AML-193 (cell line): ENCODE data around the gene KRTAP12-1.
"Not testable (repeated sequence)": the region's sequence is repeated elsewhere in the genome, so short reads cannot be mapped to it uniquely, and the experiment has no call there.

Experiments used
- DNase-seq, 2 experiments: peaks; one replicate each; lab custom pipeline; 2025; lab: John Stamatoyannopoulos, UW

KRTAP12-1 gene

GRCh38 chr21:44644878-44645277, 37.1 kb downstream of the KRTAP12-1 start:
- no peak for DNase-seq

- DNase-seq: no peak
Measured at GRCh38 chr21:44643741-44644310, 38.1 kb downstream of the KRTAP12-1 start.

GRCh38 chr21:44640761-44641160, 41.2 kb downstream of the KRTAP12-1 start:
- DNase-seq: no peak

- no peak for DNase-seq
Measured at GRCh38 chr21:44639331-44639655, 42.7 kb downstream of the KRTAP12-1 start.

GRCh38 chr21:44638506-44639330, 43.2 kb downstream of the KRTAP12-1 start:
- DNase-seq: not testable (repeated sequence)

- DNase-seq: not testable (repeated sequence)
Measured at GRCh38 chr21:44637851-44638348, 44.1 kb downstream of the KRTAP12-1 start.

GRCh38 chr21:44637018-44637850, 44.7 kb downstream of the KRTAP12-1 start, which contains the start of gene KRTAP10-10:
Gene KRTAP10-10, plus strand, starts transcription at chr21:44637356. Its CDS starts 62 bp downstream, at chr21:44637418.
- DNase-seq: no peak

GRCh38 chr21:44636209-44637017, 45.5 kb downstream of the KRTAP12-1 start:
- no peak for DNase-seq

- no peak for DNase-seq
Measured at GRCh38 chr21:44632067-44632466, 49.9 kb downstream of the KRTAP12-1 start.
